Loucy (cell line): Measurements from ENCODE around the gene DBH.

Source experiments
- CTCF ChIP-seq: fragments of 200-600 bp; sonication (generic); conservative IDR thresholded peaks from 2 replicates; pipeline ENCODE4 v1.5.1; 2014; ENCODE audit warnings: mild to moderate bottlenecking, antibody characterized with exemption, low read length
- EZH2phosphoT487 ChIP-seq: fragments of 200-600 bp; IDR thresholded peaks from 2 replicates; pipeline ENCODE4 v1.6.1; 2018; ENCODE audit warnings: antibody characterized with exemption, mild to moderate bottlenecking, moderate library complexity, borderline replicate concordance

- TF ChIP-seq CTCF (no peak), EZH2phosphoT487 (no peak)
Measured at GRCh38 chr9:133593587-133594253, 42.4 kb upstream of the DBH start.
